Loucy (cell line): ENCODE data around the gene BLTP1.

ENCODE experiments used
- EZH2phosphoT487 ChIP-seq: fragments of 200-600 bp; IDR thresholded peaks from 2 replicates; pipeline ENCODE4 v1.6.1; 2018; ENCODE audit warnings: antibody characterized with exemption, mild to moderate bottlenecking, moderate library complexity, borderline replicate concordance
- TF ChIP-seq, protein P1 (sequence below): fragments of 200-600 bp; sonication (generic); conservative IDR thresholded peaks from 2 replicates; pipeline ENCODE4 v1.5.1; 2014; ENCODE audit warnings: mild to moderate bottlenecking, antibody characterized with exemption, low read length

DNA sequence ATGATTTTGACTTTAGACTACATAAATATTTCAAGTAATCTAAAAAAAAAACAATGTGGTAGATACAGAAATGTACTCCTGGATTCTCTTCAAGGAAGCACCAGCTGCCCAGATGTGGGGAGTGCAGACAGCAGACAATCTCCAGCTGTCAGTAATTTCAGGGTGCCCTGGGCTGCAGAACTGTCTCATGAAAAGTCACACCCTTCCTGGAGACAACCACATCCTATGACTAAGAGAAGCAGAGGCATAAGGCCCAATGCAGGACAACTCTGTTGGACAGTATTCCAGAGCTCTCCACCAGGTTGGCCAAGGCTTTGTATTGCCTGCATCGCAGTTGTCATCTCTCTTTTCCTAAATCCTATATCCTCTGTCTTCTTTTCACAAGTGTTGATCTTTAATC is 34.4 kb upstream of the BLTP1 start:
- no peak for TF ChIP-seq EZH2phosphoT487
- TF ChIP-seq, protein P1, sequence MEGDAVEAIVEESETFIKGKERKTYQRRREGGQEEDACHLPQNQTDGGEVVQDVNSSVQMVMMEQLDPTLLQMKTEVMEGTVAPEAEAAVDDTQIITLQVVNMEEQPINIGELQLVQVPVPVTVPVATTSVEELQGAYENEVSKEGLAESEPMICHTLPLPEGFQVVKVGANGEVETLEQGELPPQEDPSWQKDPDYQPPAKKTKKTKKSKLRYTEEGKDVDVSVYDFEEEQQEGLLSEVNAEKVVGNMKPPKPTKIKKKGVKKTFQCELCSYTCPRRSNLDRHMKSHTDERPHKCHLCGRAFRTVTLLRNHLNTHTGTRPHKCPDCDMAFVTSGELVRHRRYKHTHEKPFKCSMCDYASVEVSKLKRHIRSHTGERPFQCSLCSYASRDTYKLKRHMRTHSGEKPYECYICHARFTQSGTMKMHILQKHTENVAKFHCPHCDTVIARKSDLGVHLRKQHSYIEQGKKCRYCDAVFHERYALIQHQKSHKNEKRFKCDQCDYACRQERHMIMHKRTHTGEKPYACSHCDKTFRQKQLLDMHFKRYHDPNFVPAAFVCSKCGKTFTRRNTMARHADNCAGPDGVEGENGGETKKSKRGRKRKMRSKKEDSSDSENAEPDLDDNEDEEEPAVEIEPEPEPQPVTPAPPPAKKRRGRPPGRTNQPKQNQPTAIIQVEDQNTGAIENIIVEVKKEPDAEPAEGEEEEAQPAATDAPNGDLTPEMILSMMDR, result no peak
